ENCODE data around the gene NPAS1. TPM values are rescaled to one million over a fixed set of nuclear protein-coding genes. Genes with fewer than 3 reads are reported as not detected.

Gene NPAS1
- total and polyA plus RNA-seq, 9 donors, result 0.15 to 0.57 (median 0.31) TPM; not detected in 4

- Histone ChIP-seq H3K4me1 (ENCODE audit: insufficient read depth) (no peaks in the 10 kb centered on the region), H3K9me3 (no peaks in the 10 kb centered on the region), H3K36me3 (no peaks in the 10 kb centered on the region), H3K4me3 (no peak overlapping the region), H3K27me3 (no peaks in the 10 kb centered on the region), H3K27ac (no peak overlapping the region)
- TF ChIP-seq CTCF (IDR thresholded peaks at IDR 0.05) (no peak), EP300 (IDR thresholded peaks at IDR 0.05) (no peak), POLR2A (IDR thresholded peaks at IDR 0.05) (no peak)
- intact Hi-C loops (cut with DNase I), result loop anchor here in 1 of 4 donors (5.0 kb wide), 1 partner anchor 41 kb away; no protein-coding TSS in a partner anchor
- no peak for DNase-seq
- 79 to 85% (median 83%) methylated on average over 6 of the region's 6 CpGs for WGBS, 3 donors
Observed at GRCh38 chr19:47081095-47081494, 61.5 kb downstream of the NPAS1 start.

GRCh38 chr19:47082493-47082892 lies 62.9 kb downstream of the NPAS1 start:
- Histone ChIP-seq H3K36me3 (no peaks in the 10 kb centered on the region), H3K9me3 (no peaks in the 10 kb centered on the region), H3K4me1 (ENCODE audit: insufficient read depth) (no peaks in the 10 kb centered on the region), H3K27me3 (no peaks in the 10 kb centered on the region), H3K4me3 (no peak overlapping the region), H3K27ac (no peak overlapping the region)
- no peak for DNase-seq
- intact Hi-C loops (cut with DNase I), result loop anchor here in 1 of 4 donors (5.0 kb wide), 1 partner anchor 40 kb away; no protein-coding TSS in a partner anchor
- WGBS, 3 donors, result 91 to 93% (median 92%) methylated on average over 5 of the region's 5 CpGs
- TF ChIP-seq CTCF (IDR thresholded peaks at IDR 0.05) (no peak), POLR2A (IDR thresholded peaks at IDR 0.05) (no peak), EP300 (IDR thresholded peaks at IDR 0.05) (no peak)

- no peaks in the 10 kb centered on the region for H3K36me3 ChIP-seq
- no peaks in the 10 kb centered on the region for H3K27me3 ChIP-seq
- no peak overlapping the region for H3K4me3 ChIP-seq
- 85 to 93% (median 89%) methylated on average over 24 of the region's 24 CpGs for WGBS, 3 donors
- intact Hi-C loops (cut with DNase I), result loop anchor here in 1 of 4 donors (5.0 kb wide), 1 partner anchor 37 kb away; no protein-coding TSS in a partner anchor
- TF ChIP-seq EP300 (IDR thresholded peaks at IDR 0.05) (no peak), CTCF (IDR thresholded peaks at IDR 0.05) (no peak), POLR2A (IDR thresholded peaks at IDR 0.05) (no peak)
- H3K4me1 ChIP-seq (ENCODE audit: insufficient read depth), result no peaks in the 10 kb centered on the region
- H3K9me3 ChIP-seq, result no peaks in the 10 kb centered on the region
- DNase-seq, result no peak
- no peak overlapping the region for H3K27ac ChIP-seq
Observed at GRCh38 chr19:47084879-47085439, 65.3 kb downstream of the NPAS1 start.

GRCh38 chr19:47086280-47086679 lies 66.6 kb downstream of the NPAS1 start:
- H3K4me3 ChIP-seq, result no peak overlapping the region
- TF ChIP-seq CTCF (IDR thresholded peaks at IDR 0.05), result no peak
- no peak for TF ChIP-seq POLR2A (IDR thresholded peaks at IDR 0.05)
- TF ChIP-seq EP300 (IDR thresholded peaks at IDR 0.05), result no peak
- intact Hi-C loops (cut with DNase I), result no loop called here
- no peaks in the 10 kb centered on the region for H3K4me1 ChIP-seq (ENCODE audit: insufficient read depth)
- no peaks in the 10 kb centered on the region for H3K9me3 ChIP-seq
- no peak overlapping the region for H3K27ac ChIP-seq
- DNase-seq, result no peak
- H3K27me3 ChIP-seq, result no peaks in the 10 kb centered on the region
- 94 to 96% (median 94%) methylated on average over 17 of the region's 17 CpGs for WGBS, 3 donors
- no peaks in the 10 kb centered on the region for H3K36me3 ChIP-seq

All from ovary (tissue), 9 donors.